ENCODE data around the gene TUBA1C. TPM values are rescaled to one million over a fixed set of nuclear protein-coding genes. Genes with fewer than 3 reads are reported as not detected.
"Not testable (repeated sequence)": the region's sequence is repeated elsewhere in the genome, so short reads cannot be mapped to it uniquely, and the experiment has no call there.

TUBA1C gene
- total RNA-seq, 1 experiment from 2014 or later = 540 TPM

GRCh38 chr12:49279706-49280159, 14.9 kb downstream of the TUBA1C start:
- H3K36me3 Mint-ChIP-seq = no peaks in the 10 kb centered on the region
- H3K27ac Mint-ChIP-seq = no peak overlapping the region
- H3K4me1 Mint-ChIP-seq = peaks cover 23% of the 10 kb centered on the region
- ATAC-seq = peak; percentile 53
- CTCF ChIA-PET = interaction anchor here (1.2 to 2.0 kb wide), 5 partner anchors 10 to 68 kb away, joined by 3 to 12 read pairs (median 10); partner anchors contain the start of genes DNAJC22 and PRPH
- no peak overlapping the region for H3K4me3 Mint-ChIP-seq
- DNase-seq (ENCODE audit: low spot score) = no peak
- POLR2A ChIA-PET = interaction anchor here (0.5 to 1.0 kb wide), 2 partner anchors 13 to 14 kb away, joined by 3 to 4 read pairs; partner anchors contain the start of gene TUBA1C
- no peaks in the 10 kb centered on the region for H3K27me3 Mint-ChIP-seq (ENCODE audit: low read depth)
- no peaks in the 10 kb centered on the region for H3K9me3 Mint-ChIP-seq
- no peak for TF ChIP-seq RORB (CRISPR knock-in tag; IDR thresholded peaks at IDR 0.05)
- TF ChIP-seq USF1 (CRISPR knock-in tag; IDR thresholded peaks at IDR 0.05) = peak; percentile 31; the same call in 1 of the 2 replicates
- TF ChIP-seq ARID4B (CRISPR knock-in tag; IDR thresholded peaks at IDR 0.05; ENCODE audit: borderline replicate concordance) = no peak
- peak; percentile 55 for TF ChIP-seq MAX (CRISPR knock-in tag; IDR thresholded peaks at IDR 0.05)

- POLR2A ChIA-PET; H3K27me3 Mint-ChIP-seq (ENCODE audit: low read depth); ATAC-seq; H3K27ac Mint-ChIP-seq; H3K4me3 Mint-ChIP-seq; H3K36me3 Mint-ChIP-seq; H3K9me3 Mint-ChIP-seq; DNase-seq (ENCODE audit: low spot score): not testable (repeated sequence)
- CTCF ChIA-PET = interaction anchor here (1.4 to 2.0 kb wide), 4 partner anchors 9 to 67 kb away, joined by 10 to 12 read pairs (median 10); partner anchors contain the start of genes DNAJC22 and PRPH
- H3K4me1 Mint-ChIP-seq = peaks cover 23% of the 10 kb centered on the region
Observed at GRCh38 chr12:49280545-49280944, 15.7 kb downstream of the TUBA1C start.

GRCh38 chr12:49282302-49282701, 17.4 kb downstream of the TUBA1C start:
- H3K27me3 Mint-ChIP-seq (ENCODE audit: low read depth) = peaks cover 9% of the 10 kb centered on the region
- ChIA-PET CTCF (interaction anchor here (0.6 to 8.8 kb wide), 6 partner anchors 14 to 226 kb away, joined by 3 to 97 read pairs (median 8); partner anchors contain the start of genes DNAJC22 and PRPH), POLR2A (no interaction called here)
- H3K9me3 Mint-ChIP-seq = peaks cover 3% of the 10 kb centered on the region; the same call in 1 of the 2 replicates
- ATAC-seq (peak; percentile 20), DNase-seq (ENCODE audit: low spot score) (no peak)
- peaks cover 23% of the 10 kb centered on the region for H3K4me1 Mint-ChIP-seq
- H3K4me3 Mint-ChIP-seq = no peak overlapping the region
- no peaks in the 10 kb centered on the region for H3K36me3 Mint-ChIP-seq
- TF ChIP-seq GRHL2 (CRISPR knock-in tag; IDR thresholded peaks at IDR 0.05; ENCODE audit: insufficient replicate concordance, severe bottlenecking) = no peak
- no peak for TF ChIP-seq CDX4 (CRISPR knock-in tag; IDR thresholded peaks at IDR 0.05; ENCODE audit: borderline replicate concordance)
- no peak for TF ChIP-seq IRF1 (CRISPR knock-in tag; IDR thresholded peaks at IDR 0.05)
- TF ChIP-seq FOXP1 (CRISPR knock-in tag; IDR thresholded peaks at IDR 0.05; ENCODE audit: borderline replicate concordance) = no peak
- H3K27ac Mint-ChIP-seq = no peak overlapping the region

GRCh38 chr12:49282740-49283375, 18.0 kb downstream of the TUBA1C start:
- DNase-seq (ENCODE audit: low spot score); ATAC-seq; H3K4me3 Mint-ChIP-seq; POLR2A ChIA-PET; H3K27ac Mint-ChIP-seq; H3K9me3 Mint-ChIP-seq; H3K36me3 Mint-ChIP-seq: not testable (repeated sequence)
- H3K4me1 Mint-ChIP-seq = peaks cover 23% of the 10 kb centered on the region
- peaks cover 14% of the 10 kb centered on the region for H3K27me3 Mint-ChIP-seq (ENCODE audit: low read depth)
- CTCF ChIA-PET = interaction anchor here (0.6 to 8.8 kb wide), 5 partner anchors 13 to 227 kb away, joined by 3 to 97 read pairs (median 9); partner anchors contain the start of genes DNAJC22 and PRPH

Measured in WTC11 (cell line).